ENCODE measurements around the gene GOLPH3L. TPM values are rescaled to one million over a fixed set of nuclear protein-coding genes. Genes with fewer than 3 reads are reported as not detected.
"Not testable (repeated sequence)": the region's sequence is repeated elsewhere in the genome, so short reads cannot be mapped to it uniquely, and the experiment has no call there.

Gene GOLPH3L
- polyA plus RNA-seq, 1 donor = 17.5 TPM

DNA sequence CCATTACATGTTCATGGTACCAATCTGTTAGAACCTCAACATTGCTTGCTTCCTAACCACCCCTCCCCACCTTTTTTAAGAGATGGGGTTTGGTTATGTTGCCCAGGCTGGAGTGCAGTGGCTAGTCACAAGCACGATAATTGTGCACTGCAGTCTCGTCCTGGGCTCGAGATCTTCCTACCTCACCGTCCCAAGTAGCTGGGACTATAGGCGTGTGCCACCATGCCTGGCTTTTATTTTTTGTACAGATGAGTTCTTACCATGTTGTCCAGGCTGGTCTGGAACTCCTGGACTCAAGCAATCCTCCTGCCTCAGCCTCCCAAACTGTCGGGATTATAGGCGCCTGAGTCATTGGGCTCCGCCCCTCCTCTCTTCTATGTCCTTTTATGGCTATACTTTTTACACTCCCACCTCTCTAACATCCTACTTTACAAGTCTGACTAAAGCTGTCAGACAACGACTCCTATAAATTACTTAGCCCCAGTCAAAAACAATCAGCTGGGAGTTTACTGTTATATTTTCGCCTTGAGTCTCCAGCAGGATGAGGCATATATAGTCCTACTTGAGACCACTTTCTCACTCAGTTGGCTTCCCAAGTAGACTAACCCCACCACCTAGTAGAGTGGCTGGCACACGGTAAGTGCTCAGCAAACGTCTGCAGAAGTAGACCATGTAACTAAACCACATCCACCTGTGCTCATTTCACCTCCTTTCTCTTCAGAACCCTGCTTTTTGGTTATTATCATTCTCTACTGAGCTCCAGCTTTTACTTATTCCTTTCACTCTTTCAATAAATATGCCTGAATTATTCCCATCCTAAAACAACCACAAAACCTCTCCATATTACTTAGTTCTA lies 81.4 kb downstream of the GOLPH3L start:
- DNase-seq (ENCODE audit: low read depth) = no peak

DNA sequence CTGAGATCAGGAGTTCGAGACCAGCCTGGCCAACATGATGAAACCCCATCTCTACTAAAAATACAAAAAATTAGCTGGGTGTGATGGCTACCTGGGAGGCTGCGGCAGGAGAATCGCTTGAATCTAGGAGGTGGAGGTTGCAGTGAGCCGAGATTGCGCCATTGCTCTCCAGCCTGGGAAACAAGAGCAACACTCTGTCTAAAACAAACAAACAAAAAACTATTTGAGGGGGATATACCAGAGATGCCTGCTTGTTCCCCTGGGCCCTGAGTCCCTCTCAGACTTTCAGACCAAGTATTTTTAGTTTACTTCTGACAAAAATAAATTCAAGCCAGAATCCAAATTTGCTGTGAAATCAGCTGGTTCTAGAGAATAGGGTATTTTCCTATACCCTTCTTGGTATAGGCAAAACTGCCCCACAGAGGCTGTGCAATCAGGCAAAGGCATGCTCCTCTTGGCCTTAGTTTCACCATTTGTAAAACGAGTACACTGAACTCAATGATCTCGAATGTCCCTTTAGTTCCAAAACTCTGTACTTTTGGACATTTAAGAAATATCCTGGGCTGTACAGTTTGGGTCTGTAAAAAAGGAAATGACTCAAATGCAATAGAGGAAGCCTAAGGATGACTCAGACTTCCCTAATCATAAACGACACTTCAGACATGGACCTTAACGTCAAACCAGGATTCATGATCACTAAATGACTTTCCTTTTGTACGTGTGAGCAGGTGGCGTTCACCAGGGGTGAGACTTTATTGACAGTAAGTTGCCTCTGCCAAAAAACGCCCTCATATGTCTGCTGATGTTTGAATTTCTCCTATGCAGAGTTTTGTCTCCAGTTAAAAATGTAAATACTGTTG lies 83.7 kb downstream of the GOLPH3L start:
- no peak for DNase-seq (ENCODE audit: low read depth)

- DNase-seq (ENCODE audit: low read depth) = no peak
Measured at GRCh38 chr1:150612014-150612345, 85.0 kb downstream of the GOLPH3L start.

DNA sequence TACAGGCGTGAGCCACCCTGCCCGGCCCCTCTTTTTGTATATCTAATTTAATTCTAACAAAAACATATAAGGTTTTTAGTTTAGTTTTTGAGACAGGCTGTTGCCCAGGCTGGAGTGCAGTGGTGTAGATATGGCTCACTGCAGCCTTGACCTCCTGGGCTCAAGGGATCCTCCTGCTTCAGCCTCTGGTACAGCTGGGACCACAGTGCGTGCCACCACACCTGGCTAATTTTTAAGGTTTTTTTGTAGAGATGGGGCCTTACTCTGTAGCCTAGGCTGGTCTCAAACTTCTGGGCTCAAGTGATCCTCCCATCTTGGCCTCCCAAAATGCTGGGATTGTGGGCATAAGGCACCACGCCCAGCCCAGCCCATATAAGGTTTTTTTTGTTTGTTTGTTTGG lies 86.4 kb downstream of the GOLPH3L start:
- DNase-seq (ENCODE audit: low read depth) = no peak

DNA sequence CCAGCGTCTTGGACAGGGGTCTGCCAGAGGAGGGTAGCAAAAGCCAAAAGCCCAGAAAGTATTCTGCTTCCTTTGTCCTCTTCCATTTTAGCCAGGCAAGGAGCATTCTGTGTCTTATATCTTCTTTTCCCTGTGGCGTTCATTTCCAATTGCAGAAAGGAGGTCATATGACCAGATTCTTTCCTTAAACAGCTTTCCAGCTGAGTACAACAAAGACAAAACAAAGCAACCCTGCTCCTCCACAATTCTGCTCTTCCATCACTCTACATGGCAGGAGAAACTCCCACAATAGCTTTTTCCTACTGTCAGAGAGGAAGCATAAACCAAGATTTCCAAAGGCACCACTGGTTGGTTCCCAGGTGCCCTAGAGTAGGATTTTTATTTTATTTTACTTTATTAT lies 87.2 kb downstream of the GOLPH3L start:
- DNase-seq (ENCODE audit: low read depth) = no peak

DNA sequence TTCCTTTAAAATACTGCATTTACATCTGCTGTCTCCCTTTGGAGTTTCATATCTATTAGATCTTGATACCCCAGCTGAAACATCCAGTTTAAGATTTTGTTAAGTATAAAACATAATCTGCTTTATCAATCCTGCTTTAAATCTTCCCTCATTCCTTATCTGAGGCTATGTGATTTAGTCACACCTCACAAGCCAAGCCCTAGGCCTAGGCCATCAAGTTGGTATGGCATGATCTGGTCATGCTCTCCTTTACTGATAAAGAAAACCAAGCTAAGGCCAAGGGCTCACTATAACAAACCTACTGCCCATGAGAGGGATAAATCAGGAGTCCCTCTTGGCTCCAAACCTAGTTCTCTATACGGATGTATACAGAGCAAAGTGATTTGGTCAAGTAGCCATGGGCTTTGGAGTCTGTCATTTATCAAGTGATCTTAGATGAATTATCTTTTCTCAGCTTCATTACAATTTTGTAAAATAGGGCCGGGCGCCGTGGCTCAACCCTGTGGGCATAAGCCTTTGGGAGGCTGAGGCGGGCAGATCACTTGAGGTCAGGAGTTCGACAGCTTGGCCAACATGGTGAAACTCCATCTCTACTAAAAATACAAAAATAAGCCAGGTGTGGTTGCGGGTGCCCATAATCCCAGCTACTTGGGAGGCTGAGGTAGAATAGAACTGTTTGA lies 90.4 kb downstream of the GOLPH3L start:
- DNase-seq (ENCODE audit: low read depth) = no peak

GRCh38 chr1:150605451-150605731 lies 91.6 kb downstream of the GOLPH3L start:
- DNase-seq (ENCODE audit: low read depth) = not testable (repeated sequence)

- DNase-seq (ENCODE audit: low read depth) = no peak
Measured at GRCh38 chr1:150604226-150604588, 92.7 kb downstream of the GOLPH3L start.

GRCh38 chr1:150603711-150604110 lies 93.2 kb downstream of the GOLPH3L start:
- DNase-seq (ENCODE audit: low read depth) = no peak

GRCh38 chr1:150602372-150602771 lies 94.6 kb downstream of the GOLPH3L start:
- not testable (repeated sequence) for DNase-seq (ENCODE audit: low read depth)

- no peak for DNase-seq (ENCODE audit: low read depth)
Measured at GRCh38 chr1:150601540-150601939, 95.4 kb downstream of the GOLPH3L start.

DNA sequence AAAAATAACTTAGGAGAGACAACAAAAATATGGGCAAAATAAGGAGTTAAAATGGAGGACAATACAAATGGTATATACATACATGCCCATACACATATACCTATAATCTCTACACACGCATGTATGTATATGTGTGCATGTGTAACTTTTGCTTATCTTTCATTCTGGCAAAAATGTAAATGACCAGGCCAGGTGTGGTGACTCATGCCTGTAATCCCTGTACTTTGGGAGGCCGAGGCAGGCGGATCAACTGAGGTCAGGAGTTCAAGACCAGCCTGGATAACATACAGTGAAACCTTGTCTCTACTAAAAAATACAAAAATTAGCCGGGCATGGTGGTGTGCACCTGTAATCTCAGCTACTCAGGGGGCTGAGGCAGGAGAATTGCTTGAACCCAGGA lies 98.6 kb downstream of the GOLPH3L start:
- DNase-seq (ENCODE audit: low read depth) = not testable (repeated sequence)

GRCh38 chr1:150596976-150597375 lies 100.0 kb downstream of the GOLPH3L start:
- DNase-seq (ENCODE audit: low read depth) = no peak

Other genes with a start within 250 kb of the GOLPH3L start
- gene TARS2, start 209.7 kb downstream of the GOLPH3L start, polyA plus RNA-seq (ENCODE audit: insufficient read length) = 20.6 TPM
- 3.2 TPM for gene ECM1, start 189.0 kb downstream of the GOLPH3L start, polyA plus RNA-seq (ENCODE audit: insufficient read length)
- 1.1 TPM for gene FALEC, start 181.4 kb downstream of the GOLPH3L start, polyA plus RNA-seq (ENCODE audit: insufficient read length)
- gene ADAMTSL4, start 147.7 kb downstream of the GOLPH3L start, polyA plus RNA-seq (ENCODE audit: insufficient read length) = 52.0 TPM
- 126 TPM for gene MCL1, start 117.5 kb downstream of the GOLPH3L start, polyA plus RNA-seq (ENCODE audit: insufficient read length)
- gene ENSA, start 67.5 kb downstream of the GOLPH3L start, polyA plus RNA-seq (ENCODE audit: insufficient read length) = 112 TPM
- 0.11 TPM for gene HORMAD1, start 23.7 kb upstream of the GOLPH3L start, polyA plus RNA-seq (ENCODE audit: insufficient read length)
- 9.9 TPM for gene CTSS, start 68.6 kb upstream of the GOLPH3L start, polyA plus RNA-seq (ENCODE audit: insufficient read length)
- 57.6 TPM for gene CTSK, start 111.1 kb upstream of the GOLPH3L start, polyA plus RNA-seq (ENCODE audit: insufficient read length)
- 34.5 TPM for gene ARNT, start 179.4 kb upstream of the GOLPH3L start, polyA plus RNA-seq (ENCODE audit: insufficient read length)
- gene CTXND2, start 190.0 kb upstream of the GOLPH3L start, polyA plus RNA-seq (ENCODE audit: insufficient read length) = not detected
- gene SETDB1, start 229.2 kb upstream of the GOLPH3L start, polyA plus RNA-seq (ENCODE audit: insufficient read length) = 38.6 TPM

All from forelimb muscle (tissue), 1 donor.